Activated T-cell treated with anti-CD3 and anti-CD28 coated beads for 1 hour (primary cell): ENCODE data around the gene SURF6.
"Not testable (repeated sequence)": the region's sequence is repeated elsewhere in the genome, so short reads cannot be mapped to it uniquely, and the experiment has no call there.

Experiments used
- DNase-seq: peaks from one replicate; pipeline ENCODE4 v3.0.0-alpha.2; 2020; ENCODE audit warnings: low read depth

SURF6 gene

DNA sequence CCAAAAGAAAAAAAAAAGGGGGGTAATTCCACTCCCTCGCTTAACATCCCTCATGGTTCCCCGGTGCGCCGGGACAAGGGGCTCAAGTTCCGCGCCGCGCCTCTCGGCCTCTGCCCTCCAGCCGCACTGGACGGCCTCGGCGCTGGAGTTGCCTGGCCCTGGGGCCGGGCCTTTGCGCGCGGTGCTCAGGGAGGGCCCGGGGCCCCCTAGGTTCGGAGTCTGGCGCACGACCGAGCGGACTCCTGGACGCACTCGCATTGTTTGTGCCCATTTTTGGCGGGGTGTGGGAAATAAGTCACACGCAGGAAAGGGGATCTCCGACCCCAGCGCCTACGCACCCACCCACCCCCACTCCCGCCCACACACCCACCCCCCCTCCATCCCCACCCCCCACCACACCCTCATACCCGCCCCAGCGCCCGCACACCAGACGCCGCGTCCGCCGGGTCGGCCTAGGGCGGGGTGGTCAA lies 11.6 kb upstream of the SURF6 start:
- DNase-seq: no peak

DNA sequence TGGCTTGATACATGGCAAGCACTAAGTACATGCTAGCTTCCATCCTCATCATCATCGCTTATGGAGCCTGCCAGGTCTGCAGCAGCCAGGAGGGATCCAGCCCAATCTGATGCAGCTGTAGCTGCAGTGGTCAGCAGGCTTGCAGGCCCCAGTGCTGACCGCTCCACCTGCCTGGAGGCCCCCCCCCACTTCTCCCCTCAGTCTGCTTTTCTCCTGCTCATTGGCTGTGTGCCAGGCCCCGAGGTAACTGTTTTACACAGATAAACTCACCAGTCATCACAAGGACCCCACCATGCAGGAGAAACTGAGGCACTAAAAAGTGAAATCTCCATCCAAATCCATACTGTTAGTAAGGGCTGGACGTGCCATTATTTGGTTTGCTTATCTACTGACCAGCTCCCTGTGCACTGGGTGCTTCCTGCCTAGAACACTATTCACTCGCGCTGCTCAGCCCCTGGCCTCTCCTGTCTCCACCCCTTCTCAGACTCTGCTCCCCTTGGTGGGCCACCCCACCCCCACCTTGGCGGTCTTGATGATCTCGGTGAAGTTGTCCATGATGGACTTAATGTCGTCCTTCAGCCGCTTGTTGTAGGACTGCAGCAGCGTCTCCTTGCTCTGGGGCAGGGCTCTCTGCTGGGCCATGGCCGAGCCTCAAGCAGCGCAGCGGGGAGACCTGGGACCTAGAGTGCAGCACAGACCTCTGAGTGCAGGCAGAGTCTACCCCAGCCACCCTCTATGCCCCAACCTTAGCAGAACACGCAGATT lies 10.2 kb upstream of the SURF6 start:
- DNase-seq: no peak

DNA sequence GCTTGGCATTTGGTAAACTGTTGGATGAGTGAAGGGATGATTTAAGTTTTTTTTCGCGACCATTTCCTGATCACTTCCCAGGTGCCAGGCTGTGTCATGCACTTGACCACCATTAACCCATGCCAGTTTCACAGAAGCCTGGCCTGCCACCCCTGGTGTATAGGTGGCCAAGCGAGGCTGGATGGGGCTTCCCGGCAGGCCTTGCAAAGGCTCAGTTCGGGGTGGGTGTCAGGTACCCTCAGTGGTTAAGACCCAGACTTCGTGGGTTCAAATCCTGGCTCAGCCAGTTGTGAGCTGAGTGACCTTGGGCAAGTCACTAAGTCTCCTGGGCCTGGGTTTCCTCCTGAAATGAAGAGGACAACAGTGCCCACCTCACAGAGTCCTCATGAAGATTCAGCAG lies 9.6 kb upstream of the SURF6 start:
- no peak for DNase-seq

DNA sequence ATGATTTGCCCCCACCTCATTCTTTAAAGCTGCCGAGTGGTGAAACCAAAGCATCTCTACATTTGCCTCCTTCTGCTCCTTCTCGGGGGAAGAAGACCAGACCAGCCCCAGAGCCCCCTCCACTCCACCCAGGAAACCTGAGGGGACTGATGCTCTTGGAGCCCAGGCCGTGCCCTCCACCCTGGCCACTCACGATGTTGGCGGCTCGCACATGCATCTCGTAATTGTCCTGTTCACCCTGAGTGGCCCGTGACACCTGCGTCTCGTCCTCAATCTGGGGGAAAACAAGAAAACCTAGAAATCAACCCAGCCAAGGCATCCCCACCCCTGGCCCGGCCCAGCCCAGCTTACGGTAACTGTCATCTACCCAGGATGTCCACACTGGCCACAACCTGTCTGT lies 9.0 kb upstream of the SURF6 start:
- no peak for DNase-seq

DNA sequence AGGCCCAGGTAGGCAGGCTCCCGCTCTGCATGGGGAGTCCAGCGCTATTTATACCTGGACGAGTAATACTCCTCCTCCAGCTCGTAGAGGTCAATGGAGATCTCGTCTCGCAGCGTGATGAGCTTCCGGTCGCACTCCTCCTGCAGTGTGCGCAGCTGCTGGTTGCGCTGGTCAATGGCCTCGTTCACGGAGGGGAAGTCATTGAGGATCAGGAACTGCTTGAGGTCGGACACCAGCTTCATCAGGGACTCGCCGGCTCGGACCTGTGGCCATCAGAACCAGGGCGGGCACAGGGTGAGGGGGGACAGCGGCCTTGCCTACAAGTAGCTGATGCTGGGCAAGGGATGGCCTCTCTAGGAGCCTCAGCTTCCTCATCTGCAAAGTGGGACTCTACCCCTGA lies 8.1 kb upstream of the SURF6 start:
- DNase-seq: no peak

DNA sequence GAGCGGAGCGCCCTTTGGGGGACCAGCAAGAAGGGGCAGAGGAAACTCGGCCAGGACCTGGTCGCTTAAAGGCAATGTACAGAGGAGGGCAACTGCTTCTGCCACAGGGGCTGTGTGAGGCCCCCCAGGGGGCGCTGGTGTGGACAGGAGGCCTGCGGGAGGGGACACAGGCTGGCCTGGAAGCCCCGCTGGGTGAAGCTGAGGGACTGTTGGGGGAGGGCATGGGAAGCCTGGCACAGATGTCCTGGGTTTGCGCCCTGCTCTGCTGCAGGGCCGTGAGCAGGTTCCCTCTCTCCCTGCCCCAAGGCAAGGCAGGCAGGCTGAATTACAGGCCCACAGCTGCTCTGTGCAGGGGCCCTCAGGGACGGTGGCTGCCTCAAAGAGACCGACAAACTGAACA lies 6.6 kb upstream of the SURF6 start:
- no peak for DNase-seq

DNA sequence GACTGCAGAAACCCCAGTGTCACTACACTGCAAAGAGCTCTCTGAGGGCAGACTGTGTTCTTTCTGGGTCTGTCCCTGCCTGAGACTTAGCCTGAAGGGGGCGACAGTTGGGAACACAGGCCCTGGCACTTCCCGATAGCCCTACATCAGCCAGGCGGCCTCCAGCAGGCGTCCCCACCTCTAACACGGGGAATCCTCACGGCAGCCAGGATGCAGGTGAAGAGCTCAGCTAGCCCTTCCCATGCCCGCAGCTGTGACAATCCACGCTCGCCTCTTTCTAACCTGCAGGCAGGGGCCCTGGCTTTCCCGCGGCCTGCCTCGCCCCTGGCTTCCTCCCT lies 6.0 kb upstream of the SURF6 start:
- DNase-seq: no peak

DNA sequence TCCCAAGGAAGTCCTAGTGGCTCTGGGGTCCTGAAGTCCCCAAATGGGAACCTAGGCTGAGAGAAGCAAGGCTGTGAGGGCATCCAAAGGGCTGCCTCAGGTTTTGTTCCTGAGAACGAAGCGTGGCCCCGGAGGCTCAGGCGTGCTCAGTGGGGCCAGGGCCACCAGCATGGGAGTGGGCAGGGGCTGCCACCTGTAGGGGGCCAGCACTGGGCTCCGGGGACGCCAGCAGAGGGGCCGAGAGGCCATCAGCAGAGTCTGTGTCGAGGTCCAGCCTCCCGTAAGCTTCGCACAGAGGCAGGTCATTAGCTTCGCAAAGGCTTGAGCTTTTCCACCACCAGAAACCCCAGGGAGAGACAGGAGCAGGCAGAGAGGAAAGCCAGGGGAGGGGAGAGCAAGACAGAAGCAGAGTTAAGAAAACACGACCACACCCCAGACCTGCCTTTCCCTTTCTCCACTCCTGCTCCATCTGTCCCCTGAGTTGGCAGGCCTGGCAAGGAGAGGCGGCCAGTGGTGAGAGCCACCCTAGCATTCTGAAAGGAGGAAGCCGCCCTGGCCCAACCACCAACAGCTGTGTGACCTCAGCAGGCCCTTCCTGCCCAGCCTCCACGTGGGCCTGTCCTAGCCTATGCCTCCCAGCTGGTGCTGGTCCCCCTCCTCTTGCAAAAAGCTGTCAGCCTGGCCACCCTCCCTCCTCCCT lies 5.5 kb upstream of the SURF6 start:
- no peak for DNase-seq

DNA sequence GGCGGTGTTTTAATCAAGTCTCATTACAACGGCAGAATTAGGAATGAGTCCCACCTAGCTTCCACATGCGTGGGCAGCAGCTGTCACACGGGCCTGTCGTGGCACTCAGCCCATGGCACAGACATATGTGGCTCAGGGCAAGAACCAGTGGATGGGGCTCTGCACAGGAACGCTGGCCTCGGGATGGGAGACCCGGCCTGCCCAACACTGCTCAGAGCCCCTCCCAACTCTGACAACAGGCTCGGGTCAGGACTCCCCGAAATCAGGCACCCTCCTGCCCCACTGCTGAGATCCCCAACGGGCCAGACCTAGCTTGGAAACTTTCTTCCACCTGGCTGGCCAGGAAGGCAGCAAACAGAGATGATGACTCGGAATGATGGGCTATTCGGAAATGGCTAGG lies 4.9 kb upstream of the SURF6 start:
- DNase-seq: no peak

DNA sequence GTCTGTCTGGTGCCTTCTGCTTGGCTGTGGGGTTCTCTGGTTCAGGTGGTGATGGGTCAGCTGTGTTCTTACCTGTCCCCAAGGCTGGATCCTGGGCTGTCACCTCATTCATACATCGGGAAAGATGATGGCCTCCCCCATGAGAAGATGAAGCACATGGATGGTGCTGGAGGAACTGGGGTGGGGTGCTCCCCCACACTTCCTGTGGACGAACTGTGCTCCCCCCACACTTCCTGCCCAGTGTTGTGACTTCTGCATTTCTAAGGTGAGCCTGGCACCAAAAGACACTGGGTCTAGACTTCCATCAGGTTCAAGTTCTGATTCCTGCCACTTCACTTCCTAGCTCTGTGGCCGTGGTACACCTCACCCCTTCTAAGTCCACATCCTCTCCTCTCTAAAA lies 4.3 kb upstream of the SURF6 start:
- DNase-seq: no peak

DNA sequence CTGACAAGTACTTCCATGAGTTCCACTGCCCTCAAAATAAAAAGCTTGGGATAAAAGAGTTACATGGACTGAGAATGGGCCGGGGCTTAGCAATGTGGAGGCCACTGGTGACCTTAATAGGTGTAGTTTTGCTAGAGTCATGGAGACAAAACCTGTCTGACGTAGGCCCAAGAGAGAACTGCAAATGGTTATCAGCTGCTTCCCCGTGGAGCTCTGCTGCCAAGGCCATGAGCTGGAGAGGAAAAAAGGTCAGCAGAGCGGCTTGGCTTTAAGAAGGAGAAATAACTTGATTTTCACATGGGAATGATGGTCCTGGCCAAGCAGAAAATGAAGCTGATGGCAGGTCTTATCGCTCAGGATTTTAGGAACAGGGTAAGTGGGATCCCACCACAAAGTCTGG lies 3.7 kb upstream of the SURF6 start:
- DNase-seq: no peak

DNA sequence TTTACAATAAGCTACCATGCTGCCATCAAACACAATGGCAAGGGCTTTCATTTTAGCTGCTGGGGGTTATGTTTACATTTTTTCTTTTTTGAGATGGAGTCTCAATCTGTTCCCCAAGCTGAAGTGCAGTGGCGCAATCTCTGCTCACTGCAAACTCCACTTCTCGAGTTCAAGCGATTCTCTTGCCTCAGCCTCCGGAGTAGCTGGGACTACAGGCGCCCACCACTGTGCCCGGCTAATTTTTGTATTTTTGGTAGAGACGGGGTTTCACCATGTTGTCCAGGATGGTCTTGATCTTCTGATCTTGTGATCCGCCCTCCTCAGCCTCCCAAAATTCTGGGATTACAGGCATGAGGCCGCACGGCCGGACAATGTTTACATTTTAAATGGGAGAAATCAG lies 1.1 kb downstream of the SURF6 start:
- DNase-seq: not testable (repeated sequence)

DNA sequence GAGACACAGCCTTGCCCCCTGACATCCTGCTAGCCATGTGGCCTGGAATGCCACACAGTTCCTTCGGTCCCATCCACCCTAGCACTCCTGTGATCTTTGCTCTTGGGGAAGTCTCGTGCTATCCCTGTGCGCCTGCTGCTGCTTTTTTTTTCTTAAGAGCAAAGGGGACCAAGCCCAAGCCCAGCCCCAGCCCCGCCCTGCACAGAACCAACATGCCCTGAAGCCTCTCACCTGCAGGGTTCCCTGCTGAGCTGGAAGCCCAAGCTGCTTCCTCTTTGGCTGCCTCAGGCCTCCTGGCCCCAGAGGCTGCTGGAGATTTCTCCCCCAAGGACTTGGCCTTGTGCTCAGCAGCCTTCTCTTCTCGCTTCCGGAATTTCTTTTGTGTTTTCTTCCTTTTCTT lies 1.8 kb downstream of the SURF6 start:
- no peak for DNase-seq

DNA sequence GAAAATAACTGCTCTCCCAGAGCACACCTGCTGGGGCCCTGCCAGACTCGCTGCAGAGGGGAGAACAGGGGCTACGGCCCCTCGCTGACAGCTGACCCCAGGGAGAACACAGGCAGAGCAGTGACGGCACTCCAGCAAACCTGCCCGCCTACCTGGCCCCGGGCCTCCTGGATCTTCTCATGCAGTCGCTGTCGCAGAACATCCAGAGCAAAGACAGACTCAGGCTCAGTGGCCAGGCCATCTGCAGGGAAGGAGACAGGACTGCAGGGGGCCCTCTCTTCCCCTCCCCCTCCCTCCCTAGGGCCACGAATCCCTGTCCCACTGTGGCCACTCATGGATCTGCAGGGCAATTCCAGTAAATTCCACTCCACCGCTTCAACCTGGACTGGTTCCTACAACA lies 2.4 kb downstream of the SURF6 start:
- DNase-seq: no peak

DNA sequence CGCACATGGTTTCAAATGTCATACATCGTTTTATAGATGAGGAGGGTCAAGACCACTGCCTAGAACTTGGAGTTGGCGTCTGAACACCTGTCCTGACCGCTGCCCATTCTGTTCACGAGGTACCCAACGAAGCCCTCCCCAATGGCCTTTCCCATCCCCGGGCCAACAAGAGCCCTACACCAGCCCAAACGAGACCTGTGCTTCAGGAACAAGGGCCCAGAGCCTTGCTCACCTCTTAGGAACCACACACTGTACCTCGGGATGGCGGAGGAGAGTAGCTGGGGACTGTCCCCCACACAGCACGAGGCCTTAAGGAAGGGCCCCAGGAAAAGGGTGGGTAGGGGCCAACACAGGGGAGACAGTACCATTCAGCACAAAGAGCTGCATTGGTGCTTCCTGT lies 3.0 kb downstream of the SURF6 start:
- no peak for DNase-seq

DNA sequence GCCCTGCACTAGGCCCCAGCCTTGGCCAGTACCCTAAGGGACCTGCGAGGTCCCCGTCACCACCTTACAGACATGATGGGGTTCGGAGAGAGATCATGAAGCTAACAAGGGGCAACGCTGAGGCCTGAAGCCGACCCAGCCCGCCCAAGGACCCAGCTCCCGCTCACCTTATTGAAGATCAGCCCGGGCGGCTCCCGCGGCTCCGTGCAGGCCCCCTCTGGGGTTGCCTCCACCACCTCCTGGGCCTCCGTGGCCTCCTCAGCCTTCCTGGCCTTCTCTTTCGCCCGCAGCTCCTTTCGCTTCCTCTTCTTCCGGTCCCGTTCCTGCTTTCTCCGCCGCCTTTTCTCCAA lies 3.6 kb downstream of the SURF6 start:
- no peak for DNase-seq

DNA sequence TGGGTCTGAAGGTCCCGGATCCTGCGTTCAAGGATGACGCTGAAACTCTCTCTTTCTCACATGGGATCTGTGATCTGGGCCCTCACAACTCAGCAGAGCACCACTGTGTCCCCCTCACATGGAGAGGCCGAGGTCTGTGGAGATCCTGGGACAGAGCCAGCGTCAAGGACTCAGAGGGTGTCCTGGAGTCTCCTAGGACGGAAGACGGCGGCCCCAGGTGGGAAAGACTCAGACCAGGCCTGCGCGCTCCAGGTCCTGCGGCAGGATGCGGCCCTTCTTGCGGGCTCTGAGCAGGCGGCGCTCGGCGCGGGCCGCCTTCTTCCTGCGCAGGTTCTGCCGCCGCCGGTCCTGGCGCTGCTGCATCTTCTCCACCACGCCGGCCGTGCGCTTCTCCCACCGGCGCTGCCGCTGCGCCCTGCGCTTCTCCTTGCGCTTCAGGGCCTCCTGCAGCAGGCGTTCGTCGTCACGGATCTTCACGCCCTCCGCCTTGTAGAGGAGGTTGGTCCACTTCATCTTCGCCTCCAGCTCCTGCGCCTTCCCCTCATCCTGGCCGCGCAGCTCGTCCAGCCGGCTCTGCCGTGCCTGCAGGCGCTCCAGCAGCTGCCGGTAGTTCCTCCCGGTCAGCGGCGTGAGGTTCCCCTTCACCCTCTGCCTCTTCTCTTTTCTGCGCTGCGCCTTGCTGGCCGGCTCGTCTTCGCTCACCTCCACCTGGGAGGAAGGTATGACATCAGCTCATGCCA lies 4.2 kb downstream of the SURF6 start:
- no peak for DNase-seq

DNA sequence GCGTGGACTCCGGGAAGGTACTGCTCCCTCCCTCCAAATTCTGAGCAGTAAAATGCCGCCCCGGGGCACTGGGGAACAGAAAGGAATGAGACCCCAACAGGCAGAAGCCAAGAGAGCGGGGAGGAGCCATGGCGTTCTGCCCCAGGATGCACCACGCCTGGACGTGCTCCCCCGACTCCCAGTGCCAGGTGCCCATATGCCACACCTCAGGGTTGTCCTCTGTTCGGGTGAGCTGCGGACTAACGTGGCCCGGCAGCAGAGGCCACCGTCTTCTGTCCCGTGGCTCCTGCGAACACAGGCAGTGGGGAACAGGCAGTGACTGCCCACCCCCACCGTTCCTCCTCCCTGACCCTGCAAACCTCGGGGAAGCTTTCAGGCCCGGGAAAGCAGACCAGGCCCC lies 4.8 kb downstream of the SURF6 start:
- DNase-seq: no peak

DNA sequence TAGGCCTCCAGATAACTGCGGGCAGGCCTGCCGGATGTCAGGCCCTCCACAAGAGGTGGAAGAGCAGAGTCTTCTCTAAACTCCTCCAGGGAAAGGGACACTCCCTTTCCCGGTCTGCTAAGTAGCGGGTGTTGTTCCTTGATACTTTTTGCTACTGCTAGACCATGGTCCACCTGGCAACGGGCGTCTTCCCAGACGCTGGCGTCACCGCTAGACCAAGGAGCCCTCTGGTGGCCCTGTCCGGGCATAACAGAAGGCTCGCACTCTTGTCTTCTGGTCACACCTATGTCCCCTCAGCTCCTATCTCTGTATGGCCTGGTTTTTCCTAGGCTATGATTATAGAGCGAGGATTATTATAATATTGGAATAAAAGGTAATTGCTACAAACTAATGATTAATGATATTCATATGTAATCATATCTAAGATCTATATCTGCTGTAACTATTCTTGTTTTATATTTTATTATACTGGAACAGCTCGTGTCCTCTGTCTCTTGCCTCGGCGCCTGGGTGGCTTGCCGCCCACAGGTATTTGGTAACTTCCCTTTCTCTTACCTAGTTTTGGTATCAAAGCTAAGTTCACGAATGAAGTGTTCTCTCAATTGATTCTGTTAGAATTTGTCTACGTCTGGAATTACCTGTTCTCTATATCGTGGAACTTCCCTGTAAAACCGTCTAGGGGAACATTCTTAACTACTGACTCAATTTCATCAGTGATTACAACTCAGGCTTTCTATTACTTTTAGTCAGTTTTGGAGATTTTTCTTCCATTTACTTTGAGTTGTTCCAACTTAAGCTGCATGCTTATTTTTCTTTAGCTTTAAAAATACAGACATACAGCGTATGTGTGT lies 6.5 kb downstream of the SURF6 start:
- not testable (repeated sequence) for DNase-seq

DNA sequence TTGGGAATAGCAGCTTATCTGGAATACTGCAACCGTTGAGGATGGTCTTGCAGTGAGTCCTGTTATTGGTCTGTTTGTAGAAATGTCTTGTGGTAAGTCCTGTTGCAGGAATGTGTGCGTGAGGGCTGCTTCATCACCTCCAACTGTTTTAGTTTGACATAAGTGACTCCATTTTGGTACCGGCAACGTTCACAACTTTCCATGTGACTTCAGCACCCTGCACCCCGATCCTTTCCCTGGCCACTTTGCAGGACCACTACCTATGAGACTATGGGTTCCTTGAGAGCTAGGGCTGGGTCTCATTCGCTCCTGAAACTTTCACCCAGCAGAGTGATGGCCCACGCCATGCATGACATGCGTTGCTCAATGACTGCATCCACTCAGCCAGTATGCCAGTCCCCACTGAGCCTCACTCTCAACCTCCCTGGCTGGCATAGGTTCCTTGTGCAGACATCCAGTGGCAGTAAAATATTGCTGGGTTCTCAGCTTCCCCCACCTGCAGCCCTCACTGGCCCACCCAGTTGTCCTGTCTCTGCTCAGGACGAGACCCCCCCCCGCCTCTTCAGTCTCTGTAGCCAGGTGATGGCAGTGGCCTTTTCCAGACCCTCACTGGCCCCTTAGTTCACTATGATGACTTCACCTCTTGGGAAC lies 8.0 kb downstream of the SURF6 start:
- no peak for DNase-seq

DNA sequence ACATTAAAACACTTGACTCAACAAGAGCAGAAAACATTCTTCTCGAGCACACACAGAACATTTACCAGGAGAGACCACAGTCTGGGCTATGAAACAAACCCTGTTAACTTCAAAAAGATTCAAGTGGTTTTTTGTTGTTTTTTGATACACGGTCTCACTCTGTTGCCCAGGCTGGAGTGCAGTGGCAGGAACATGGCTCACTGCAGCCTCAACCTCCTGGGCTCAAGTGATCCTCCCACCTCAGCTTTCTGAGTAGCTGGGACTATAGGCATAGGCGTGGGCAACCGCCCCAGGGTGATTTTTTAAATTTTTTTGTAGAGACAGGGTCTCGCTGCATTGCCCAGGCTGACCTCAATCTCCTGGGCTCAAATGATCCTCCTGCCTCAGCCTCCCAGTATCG lies 9.0 kb downstream of the SURF6 start:
- not testable (repeated sequence) for DNase-seq
